Prostate gland (tissue), 2 donors: ENCODE data around the gene AMOTL2.

Source experiments
- CTCF ChIP-seq, 4 experiments: fragments of 200-600 bp in 2 of 4; fragments of 450-650 bp in 2 of 4; sonication (generic) in 2 of 4; IDR thresholded peaks; 1 replicate in 3 of 4; 2 replicates in 1 of 4; pipeline ENCODE4 v1.5.1; 2016 to 2019; ENCODE audit warnings: antibody characterized with exemption in 4 of 4, mild to moderate bottlenecking in 2 of 4, moderate library complexity in 2 of 4
- POLR2A ChIP-seq: fragments of 450-650 bp; IDR thresholded peaks from one replicate; pipeline ENCODE4 v1.6.1; 2016; ENCODE audit warnings: antibody characterized with exemption, mild to moderate bottlenecking
- POLR2AphosphoS5 ChIP-seq: sonication (generic); formaldehyde crosslinking; IDR thresholded peaks from one replicate; pipeline ENCODE4 v1.6.1; 2017; ENCODE audit warnings: antibody characterized with exemption

GRCh38 chr3:134307425-134307824, 66.8 kb downstream of the AMOTL2 start:
- TF ChIP-seq POLR2AphosphoS5 (no peak), POLR2A (no peak), CTCF (IDR thresholded peaks at IDR 0.05) (no peak)
